HAP-1 (cell line): Measurements from ENCODE around the gene MCMBP.

Experiments used
- DNase-seq, 2 experiments: peaks; one replicate each; pipeline ENCODE4 v3.0.0-alpha.2; 2016 to 2020; ENCODE audit warnings: low spot score in 2 of 2
- H3K27me3 ChIP-seq: fragments of 250-450 bp; sonication (Bioruptor Pico); 2 replicates; pipeline ENCODE4 v1.5.1; 2020; ENCODE audit warnings: low read depth, mild to moderate bottlenecking, moderate library complexity
- H3K36me3 ChIP-seq: fragments of 250-450 bp; sonication (Bioruptor Pico); replicated peaks from 2 replicates; pipeline ENCODE4 v1.5.1; 2020; ENCODE audit warnings: mild to moderate bottlenecking
- H3K4me1 ChIP-seq: fragments of 250-450 bp; sonication (Bioruptor Pico); 2 replicates; pipeline ENCODE4 v1.5.1; 2020; ENCODE audit warnings: mild to moderate bottlenecking
- H3K4me3 ChIP-seq: fragments of 250-450 bp; sonication (Bioruptor Pico); 2 replicates; pipeline ENCODE4 v1.5.1; 2020; ENCODE audit warnings: mild to moderate bottlenecking, moderate library complexity
- H3K9me3 ChIP-seq: fragments of 250-450 bp; sonication (Bioruptor Pico); 2 replicates; pipeline ENCODE4 v1.5.1; 2020; ENCODE audit warnings: mild to moderate bottlenecking, moderate library complexity
- in situ Hi-C: fragments of 300-500 bp; cut with MboI; formaldehyde crosslinking; loops from 3 replicates; pipeline ENCODE4 v1.14.3; 2020; ENCODE audit warnings: low sequenced_read_pairs, inconsistent platforms, mixed read lengths

MCMBP gene

GRCh38 chr10:119863951-119864565 is 8.6 kb downstream of the MCMBP start:
- H3K27me3 ChIP-seq: no peaks in the 10 kb centered on the region
- H3K36me3 ChIP-seq: peaks cover 3% of the 10 kb centered on the region
- in situ Hi-C loops: no loop called here

GRCh38 chr10:119862524-119862923 is 10.1 kb downstream of the MCMBP start:
- in situ Hi-C loops: no loop called here
- no peaks in the 10 kb centered on the region for H3K27me3 ChIP-seq
- peaks cover 28% of the 10 kb centered on the region for H3K4me1 ChIP-seq
- no peak overlapping the region for H3K4me3 ChIP-seq
- H3K36me3 ChIP-seq: peaks cover 11% of the 10 kb centered on the region
- no peak for DNase-seq
- 0 out of 2 replicates have a peak, but pooled peaks cover 3% of the 10 kb centered on the region for H3K9me3 ChIP-seq

More at GRCh38 chr10:119863951-119864565, 8.6 kb downstream of the MCMBP start:
- Histone ChIP-seq H3K4me3 (no peak overlapping the region), H3K4me1 (peaks cover 28% of the 10 kb centered on the region), H3K9me3 (0 out of 2 replicates have a peak, but pooled peaks cover 3% of the 10 kb centered on the region)
- DNase-seq: no peak

- peaks cover 28% of the 10 kb centered on the region for H3K4me1 ChIP-seq
- DNase-seq: peak; percentile 22 to 40
- in situ Hi-C loops: no loop called here
- H3K27me3 ChIP-seq: no peaks in the 10 kb centered on the region
- 0 out of 2 replicates have a peak, but pooled peaks cover 3% of the 10 kb centered on the region for H3K9me3 ChIP-seq
- peaks cover 19% of the 10 kb centered on the region for H3K36me3 ChIP-seq
- no peak overlapping the region for H3K4me3 ChIP-seq
These were observed 11.6 kb downstream of the MCMBP start for GRCh38 chr10:119860866-119861607.

GRCh38 chr10:119859420-119860258 is 13.0 kb downstream of the MCMBP start:
- H3K4me3 ChIP-seq: no peak overlapping the region
- peaks cover 28% of the 10 kb centered on the region for H3K4me1 ChIP-seq
- in situ Hi-C loops: loop anchor here (5.0 to 10.0 kb wide), 2 partner anchors 105 to 177 kb away; no protein-coding TSS in a partner anchor
- no peaks in the 10 kb centered on the region for H3K27me3 ChIP-seq
- DNase-seq: peak in 1 of 2 experiments; percentile 54
- H3K9me3 ChIP-seq: 0 out of 2 replicates have a peak, but pooled peaks cover 1% of the 10 kb centered on the region
- H3K36me3 ChIP-seq: peaks cover 22% of the 10 kb centered on the region

- in situ Hi-C loops: loop anchor here (5.0 to 10.0 kb wide), 2 partner anchors 103 to 176 kb away; no protein-coding TSS in a partner anchor
These were observed 14.6 kb downstream of the MCMBP start for GRCh38 chr10:119858063-119858462.

GRCh38 chr10:119853574-119853973 is 19.1 kb downstream of the MCMBP start:
- Histone ChIP-seq H3K4me1 (no peaks in the 10 kb centered on the region), H3K27me3 (no peaks in the 10 kb centered on the region), H3K36me3 (peaks cover 74% of the 10 kb centered on the region), H3K9me3 (no peaks in the 10 kb centered on the region), H3K4me3 (no peak overlapping the region)
- no peak for DNase-seq
- in situ Hi-C loops: loop anchor here (10.0 kb wide), 1 partner anchor 99 kb away; no protein-coding TSS in a partner anchor

More at GRCh38 chr10:119858063-119858462, 14.6 kb downstream of the MCMBP start:
- no peaks in the 10 kb centered on the region for H3K9me3 ChIP-seq
- H3K27me3 ChIP-seq: no peaks in the 10 kb centered on the region
- H3K36me3 ChIP-seq: peaks cover 36% of the 10 kb centered on the region
- no peak overlapping the region for H3K4me3 ChIP-seq
- no peak for DNase-seq
- peaks cover 27% of the 10 kb centered on the region for H3K4me1 ChIP-seq

- peaks cover 75% of the 10 kb centered on the region for H3K36me3 ChIP-seq
These were observed 19.8 kb downstream of the MCMBP start for GRCh38 chr10:119852822-119853221.

GRCh38 chr10:119852277-119852676 is 20.4 kb downstream of the MCMBP start:
- H3K9me3 ChIP-seq: no peaks in the 10 kb centered on the region
- DNase-seq: no peak
- in situ Hi-C loops: loop anchor here (10.0 kb wide), 1 partner anchor 97 kb away; no protein-coding TSS in a partner anchor
- no peak overlapping the region for H3K4me3 ChIP-seq
- no peaks in the 10 kb centered on the region for H3K27me3 ChIP-seq
- no peaks in the 10 kb centered on the region for H3K4me1 ChIP-seq
- peaks cover 75% of the 10 kb centered on the region for H3K36me3 ChIP-seq

More at GRCh38 chr10:119852822-119853221, 19.8 kb downstream of the MCMBP start:
- no peak for DNase-seq
- Histone ChIP-seq H3K9me3 (no peaks in the 10 kb centered on the region), H3K4me3 (no peak overlapping the region), H3K4me1 (no peaks in the 10 kb centered on the region), H3K27me3 (no peaks in the 10 kb centered on the region)
- in situ Hi-C loops: loop anchor here (10.0 kb wide), 1 partner anchor 98 kb away; no protein-coding TSS in a partner anchor

- no peak for DNase-seq
- Histone ChIP-seq H3K36me3 (peaks cover 85% of the 10 kb centered on the region), H3K9me3 (no peaks in the 10 kb centered on the region), H3K4me1 (no peaks in the 10 kb centered on the region), H3K27me3 (no peaks in the 10 kb centered on the region), H3K4me3 (no peak overlapping the region)
- in situ Hi-C loops: loop anchor here (10.0 kb wide), 1 partner anchor 95 kb away; no protein-coding TSS in a partner anchor
These were observed 22.7 kb downstream of the MCMBP start for GRCh38 chr10:119849944-119850343.

GRCh38 chr10:119849031-119849789 is 23.4 kb downstream of the MCMBP start:
- Histone ChIP-seq H3K27me3 (no peaks in the 10 kb centered on the region), H3K36me3 (peaks cover 85% of the 10 kb centered on the region), H3K4me1 (no peaks in the 10 kb centered on the region), H3K4me3 (no peak overlapping the region), H3K9me3 (no peaks in the 10 kb centered on the region)
- in situ Hi-C loops: no loop called here
- no peak for DNase-seq

GRCh38 chr10:119845656-119846055 is 27.0 kb downstream of the MCMBP start:
- DNase-seq: no peak
- Histone ChIP-seq H3K27me3 (no peaks in the 10 kb centered on the region), H3K9me3 (no peaks in the 10 kb centered on the region), H3K4me1 (no peaks in the 10 kb centered on the region), H3K4me3 (no peak overlapping the region), H3K36me3 (peaks cover 89% of the 10 kb centered on the region)
- in situ Hi-C loops: no loop called here

- no peak for DNase-seq
- in situ Hi-C loops: no loop called here
- Histone ChIP-seq H3K36me3 (peaks cover 85% of the 10 kb centered on the region), H3K4me3 (no peak overlapping the region), H3K9me3 (no peaks in the 10 kb centered on the region), H3K27me3 (no peaks in the 10 kb centered on the region), H3K4me1 (no peaks in the 10 kb centered on the region)
These were observed 38.5 kb downstream of the MCMBP start for GRCh38 chr10:119834188-119834587.

GRCh38 chr10:119832951-119833350 is 39.7 kb downstream of the MCMBP start:
- in situ Hi-C loops: no loop called here
- no peaks in the 10 kb centered on the region for H3K4me1 ChIP-seq
- H3K27me3 ChIP-seq: no peaks in the 10 kb centered on the region
- H3K36me3 ChIP-seq: peaks cover 77% of the 10 kb centered on the region
- DNase-seq: no peak
- no peaks in the 10 kb centered on the region for H3K9me3 ChIP-seq
- no peak overlapping the region for H3K4me3 ChIP-seq
